HTR-8/SVneo (cell line): ENCODE results near the gene JAKMIP1.

Source experiments
- DNase-seq: peaks from one replicate; pipeline ENCODE4 v3.0.0; 2011; ENCODE audit warnings: low spot score, mixed read lengths; ENCODE audit not compliant: insufficient read length
- FAIRE-seq: peaks from 2 replicates; lab custom pipeline; 2011; peaks lifted over from hg19 to GRCh38; lab: Jason Lieb, UNC

The JAKMIP1 gene

GRCh38 chr4:6123976-6124375 is 76.4 kb downstream of the JAKMIP1 start:
- no peak for DNase-seq
- FAIRE-seq: no peak

GRCh38 chr4:6123541-6123940 is 76.8 kb downstream of the JAKMIP1 start:
- no peak for FAIRE-seq
- DNase-seq: no peak

DNA sequence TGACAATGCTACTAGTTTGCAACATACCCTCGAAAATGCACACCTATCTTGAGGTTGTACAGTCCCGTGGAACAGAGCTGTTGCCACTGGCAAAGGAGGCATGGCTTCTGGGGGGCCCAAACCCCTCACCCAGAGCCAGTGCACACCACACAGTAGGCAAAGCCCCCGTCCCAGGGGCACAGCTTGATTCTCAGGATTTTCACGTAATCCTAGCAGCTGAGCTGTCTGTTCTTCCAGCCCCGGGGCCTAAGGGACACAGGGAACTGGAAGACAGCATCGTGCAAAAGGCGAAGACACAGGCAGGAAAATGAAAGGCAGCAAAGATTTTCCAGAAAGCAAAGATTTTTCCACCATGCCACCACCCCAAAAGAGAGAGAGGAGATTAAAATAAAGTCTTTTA is 77.2 kb downstream of the JAKMIP1 start:
- FAIRE-seq (no peak), DNase-seq (no peak)

DNA sequence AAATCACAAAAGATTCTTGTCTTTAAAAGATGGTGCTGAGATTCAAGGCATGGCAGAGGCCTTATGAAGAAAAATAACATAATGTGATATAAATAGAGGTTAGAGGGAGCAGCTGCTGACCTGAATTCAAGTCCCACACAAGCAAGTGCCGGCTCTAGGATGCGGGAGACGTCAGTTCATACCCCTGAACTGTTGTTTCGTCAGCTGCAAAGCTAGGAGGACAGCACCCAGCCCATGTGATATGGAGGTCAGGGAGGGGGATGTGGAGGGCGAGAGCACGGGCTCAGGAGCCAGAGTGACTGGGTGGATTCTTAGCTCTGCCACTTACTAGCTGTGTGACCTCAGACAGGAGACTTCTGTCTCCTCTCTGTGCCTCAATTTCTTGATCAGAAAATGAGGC is 77.9 kb downstream of the JAKMIP1 start:
- DNase-seq: no peak
- no peak for FAIRE-seq

GRCh38 chr4:6121941-6122340 is 78.4 kb downstream of the JAKMIP1 start:
- DNase-seq: no peak
- FAIRE-seq: no peak

GRCh38 chr4:6121276-6121850 is 79.0 kb downstream of the JAKMIP1 start:
- FAIRE-seq (no peak), DNase-seq (no peak)

- DNase-seq: no peak
- FAIRE-seq: no peak
Measured at GRCh38 chr4:6120361-6120760, 80.0 kb downstream of the JAKMIP1 start.

DNA sequence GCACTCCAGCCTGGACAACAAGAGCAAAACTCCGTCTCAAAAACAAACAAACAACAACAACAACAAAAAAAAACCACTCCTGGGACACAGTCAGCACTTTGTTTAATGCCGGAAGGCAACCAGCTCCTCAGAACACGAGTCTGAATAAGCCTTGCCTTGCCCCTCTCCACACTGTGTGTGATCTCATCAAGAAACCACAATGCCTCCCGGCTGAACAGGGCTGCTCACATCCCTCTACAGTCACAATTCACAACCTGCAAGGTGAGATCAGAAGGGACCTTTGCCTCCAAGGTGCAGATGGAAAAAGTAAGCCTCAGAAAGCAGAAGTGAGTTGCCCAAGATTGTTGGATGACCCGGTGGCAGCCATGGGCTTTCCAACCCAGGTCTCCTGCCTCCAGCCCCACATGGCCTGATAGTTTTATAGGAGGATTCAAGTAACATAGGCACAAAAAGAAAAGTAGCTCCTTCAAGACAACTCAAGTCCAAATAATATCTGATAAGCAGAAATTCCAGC is 80.8 kb downstream of the JAKMIP1 start:
- FAIRE-seq: no peak
- DNase-seq: no peak

DNA sequence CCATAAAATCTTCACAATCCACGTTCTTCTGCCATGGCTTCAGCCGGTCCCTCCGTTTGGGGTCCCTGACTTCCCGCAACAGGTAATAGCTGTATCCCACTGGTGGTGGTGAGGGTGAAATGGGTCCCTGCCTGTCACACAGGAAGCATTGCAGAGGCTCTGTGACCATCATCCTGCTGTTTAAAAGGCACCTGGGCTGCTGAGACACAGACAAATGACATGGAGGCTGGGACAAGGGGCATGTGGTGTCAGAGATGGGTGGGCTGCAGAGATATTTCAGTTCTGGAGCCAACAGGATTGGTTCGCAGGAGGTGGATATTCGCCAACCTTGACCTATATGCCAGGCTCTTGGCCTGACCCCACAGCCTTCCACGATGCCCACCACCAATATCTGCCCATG is 82.1 kb downstream of the JAKMIP1 start:
- FAIRE-seq (no peak), DNase-seq (no peak)

DNA sequence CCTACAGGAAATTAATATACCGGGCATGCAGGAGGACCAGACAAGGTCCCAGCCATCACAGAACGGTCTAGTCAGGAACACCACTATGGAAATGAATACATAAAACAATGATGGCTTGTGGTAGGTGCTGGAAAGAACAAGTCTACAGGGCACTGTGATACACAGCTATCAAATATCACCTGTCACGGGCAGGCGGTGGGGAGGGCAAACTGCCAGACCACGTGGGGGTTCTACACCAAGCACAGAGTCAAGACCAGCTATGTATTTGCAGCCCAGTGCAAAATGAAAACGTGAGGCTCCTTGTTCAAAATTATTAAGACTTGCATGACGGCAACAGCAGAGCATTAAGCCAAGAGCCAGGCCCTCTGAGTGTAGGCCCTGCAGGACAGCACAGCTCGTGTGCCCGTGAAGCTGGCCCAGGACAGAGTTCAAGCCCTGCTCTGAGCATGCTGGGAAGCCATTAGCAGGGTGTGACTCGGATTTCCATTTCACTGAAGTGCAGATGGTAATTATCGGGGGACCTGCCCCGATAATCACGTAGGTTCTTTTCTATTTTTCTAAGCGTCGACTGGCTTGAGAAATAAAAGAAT is 83.6 kb downstream of the JAKMIP1 start:
- DNase-seq (no peak), FAIRE-seq (no peak)

DNA sequence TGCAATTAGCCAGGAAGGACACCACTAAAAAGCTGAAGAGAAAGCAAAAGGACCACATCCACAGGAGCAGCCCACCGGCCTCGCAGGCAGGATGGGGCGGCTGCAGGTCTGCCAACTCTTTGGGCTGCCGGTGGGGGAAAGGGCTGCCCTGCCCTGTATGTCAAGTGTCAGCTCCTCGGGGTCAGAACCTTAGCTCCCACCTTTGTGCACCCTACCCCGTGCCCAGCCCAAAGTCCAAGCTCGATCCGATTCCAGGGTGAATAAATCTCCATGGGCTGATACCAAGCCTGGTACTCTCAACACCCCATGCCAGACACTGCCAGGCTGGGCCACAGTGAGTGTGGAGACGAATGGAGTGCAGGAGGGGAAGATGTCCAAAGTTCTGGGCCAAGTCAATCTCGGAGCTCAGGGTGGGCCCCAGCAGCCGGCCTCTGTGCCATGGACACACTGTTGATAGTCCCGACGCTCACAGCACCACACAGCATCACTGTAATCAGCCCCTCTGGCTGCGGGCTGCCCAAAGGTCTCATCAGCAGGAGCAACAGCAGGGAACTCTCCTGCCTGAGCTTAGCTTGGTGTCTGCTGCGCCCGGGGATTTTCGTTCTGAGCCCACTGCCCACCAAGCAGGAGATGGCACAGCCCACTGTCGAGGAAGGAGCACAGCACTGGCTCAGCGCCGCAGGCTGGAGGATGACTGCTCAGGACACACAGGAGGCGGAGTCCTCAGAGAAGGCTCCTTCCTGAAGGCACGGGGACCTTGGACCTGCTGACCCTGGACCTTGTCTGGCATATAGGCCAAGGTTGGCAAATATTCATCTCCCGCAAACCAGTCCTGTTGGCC is 84.4 kb downstream of the JAKMIP1 start:
- no peak for FAIRE-seq
- DNase-seq: no peak

DNA sequence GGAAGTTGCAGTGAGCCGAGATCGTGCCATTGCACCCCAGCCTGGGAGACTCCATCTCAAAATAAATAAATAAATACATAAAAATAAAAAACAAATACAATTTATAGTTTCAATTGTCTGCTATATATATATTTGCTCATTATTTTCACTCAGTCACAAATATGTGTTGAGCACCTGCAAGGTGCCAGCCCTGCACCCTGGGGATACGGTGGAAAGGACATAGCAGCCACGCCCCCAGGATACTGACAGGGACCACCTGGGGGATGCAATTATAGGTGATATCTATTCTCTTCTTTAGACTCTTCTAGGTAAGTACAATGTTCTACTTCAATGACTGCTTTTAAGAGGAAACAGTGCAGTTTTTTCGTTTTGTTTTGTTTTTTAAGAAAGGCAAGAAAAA is 85.0 kb downstream of the JAKMIP1 start:
- FAIRE-seq (no peak), DNase-seq (no peak)

DNA sequence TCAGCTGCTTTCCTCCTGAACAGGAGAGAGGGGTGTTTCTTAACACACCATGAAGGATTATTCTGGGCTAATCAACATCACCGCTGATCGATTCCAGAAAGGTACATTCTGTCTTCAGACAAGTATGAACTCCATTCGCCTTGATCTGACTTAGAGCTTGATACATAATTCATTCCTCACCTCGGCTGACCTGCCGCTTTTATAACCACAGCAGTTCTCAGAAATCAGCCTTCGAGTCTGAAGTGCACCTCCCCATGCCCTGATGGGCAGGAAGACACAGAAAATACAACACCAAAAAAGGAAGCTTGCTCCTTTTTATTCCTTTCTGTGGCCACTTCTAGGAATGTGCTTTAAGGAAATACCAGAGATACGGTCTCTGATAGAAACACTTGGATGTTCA is 85.7 kb downstream of the JAKMIP1 start:
- FAIRE-seq (no peak), DNase-seq (no peak)

GRCh38 chr4:6114181-6114580 is 86.2 kb downstream of the JAKMIP1 start:
- DNase-seq (no peak), FAIRE-seq (no peak)

GRCh38 chr4:6113641-6114040 is 86.7 kb downstream of the JAKMIP1 start:
- DNase-seq: no peak
- no peak for FAIRE-seq

GRCh38 chr4:6112606-6113290 is 87.6 kb downstream of the JAKMIP1 start:
- FAIRE-seq (no peak), DNase-seq (no peak)

DNA sequence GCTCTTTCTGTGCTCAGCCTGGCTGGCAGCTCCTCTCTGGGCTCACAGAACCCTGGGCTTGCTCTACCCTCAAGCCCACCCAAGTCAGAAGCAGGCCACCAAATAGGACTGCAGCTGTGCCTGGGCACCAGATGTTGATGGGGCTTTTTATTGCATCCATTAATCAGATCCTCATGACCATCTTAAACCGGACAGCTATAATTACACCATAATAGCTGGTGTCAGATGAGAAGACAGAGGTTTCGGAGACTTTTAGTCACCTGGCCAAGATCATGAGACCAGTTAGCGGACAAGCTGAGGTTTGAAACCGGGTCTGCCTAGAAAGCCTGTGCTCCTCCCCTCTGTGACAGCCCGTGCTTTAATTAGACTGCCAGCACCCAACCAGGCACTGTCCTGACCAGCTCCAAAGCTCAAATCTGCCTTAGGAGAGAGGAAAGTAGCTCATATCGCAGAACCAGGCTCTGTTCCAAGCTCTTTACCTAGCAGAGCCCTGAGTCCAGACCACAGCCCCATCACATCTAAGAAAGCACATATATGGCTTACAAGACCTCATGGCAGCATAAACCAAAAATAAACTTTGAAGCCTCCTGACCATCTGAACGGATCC is 88.9 kb downstream of the JAKMIP1 start:
- FAIRE-seq: no peak
- DNase-seq: no peak

DNA sequence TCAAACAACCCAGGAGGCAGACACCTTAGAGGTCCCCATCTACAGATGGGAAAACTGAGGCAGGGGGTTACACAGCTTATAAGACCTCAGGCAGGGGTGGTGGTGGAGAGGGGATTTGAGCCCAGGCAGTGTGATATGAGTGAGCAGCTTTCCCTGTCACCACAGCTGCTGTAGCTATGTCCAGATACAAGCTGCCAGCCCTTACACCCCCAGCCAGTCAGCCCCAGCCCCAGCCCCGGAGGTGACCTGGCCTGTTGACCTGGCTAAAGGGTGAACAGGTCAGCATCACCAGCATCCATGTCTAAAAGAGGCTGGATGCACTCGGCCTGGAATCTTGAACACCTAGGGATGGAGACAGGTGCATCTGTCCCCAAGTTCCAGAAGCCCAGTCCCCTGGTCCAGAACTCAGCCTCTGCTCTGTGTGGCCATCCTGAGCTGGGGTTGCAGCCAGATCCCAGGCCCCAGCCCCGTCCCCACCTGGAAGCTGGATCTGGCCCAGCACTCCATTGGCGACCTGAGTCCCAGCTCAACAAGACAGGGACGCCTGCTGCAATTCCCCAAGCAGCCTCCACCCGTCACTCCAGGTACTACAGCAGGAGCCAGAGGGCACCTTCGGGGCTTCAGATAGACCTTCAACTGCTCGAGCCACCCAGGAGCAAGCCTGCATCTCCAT is 89.5 kb downstream of the JAKMIP1 start:
- no peak for FAIRE-seq
- DNase-seq: no peak

GRCh38 chr4:6109842-6110560 is 90.3 kb downstream of the JAKMIP1 start:
- FAIRE-seq (no peak), DNase-seq (no peak)
